ENCODE measurements around the gene ARHGAP23. TPM values are rescaled to one million over a fixed set of nuclear protein-coding genes. Genes with fewer than 3 reads are reported as not detected.

The ARHGAP23 gene
- total and polyA plus RNA-seq, 4 donors = 18.3 to 91.7 (median 39.2) TPM

- peaks cover 4 to 51% (median 19%) of the 10 kb centered on the region in 5 donors for H3K4me1 ChIP-seq (ENCODE audit: control insufficient read depth in 5 of 5, insufficient read depth in 5 of 5, low read length in 5 of 5)
- H3K27me3 ChIP-seq (ENCODE audit: control insufficient read depth in 3 of 3, insufficient read depth in 3 of 3, low read length in 2 of 3) = no peaks in the 10 kb centered on the region
- H3K9ac ChIP-seq (ENCODE audit: insufficient read depth in 1 of 2, low read length in 2 of 2) = no peak overlapping the region
- no peak for TF ChIP-seq CTCF (IDR thresholded peaks at IDR 0.05; ENCODE audit: control extremely low read depth, extremely low read depth)
- no peaks in the 10 kb centered on the region for H3K9me3 ChIP-seq (ENCODE audit: control insufficient read depth in 4 of 4, insufficient read depth in 3 of 4, low read length in 3 of 4)
- WGBS, 2 donors = 23 to 29% methylated on average over 7 to 9 of the region's 9 CpGs
- no peaks in the 10 kb centered on the region for H3K36me3 ChIP-seq (ENCODE audit: control insufficient read depth in 4 of 4, insufficient read depth in 4 of 4, low read length in 4 of 4)
- DNase-seq (peak in 1 of 3 donors; percentile 26), ATAC-seq (ENCODE audit: insufficient read depth, low FRiP score) (no peak)
- H3K4me3 ChIP-seq = no peak overlapping the region
- peak overlapping the region; percentile 27 to 63 for H3K27ac ChIP-seq (ENCODE audit: low read depth in 1 of 2, low read length in 1 of 2)
These were observed 2.5 kb upstream of the ARHGAP23 start for GRCh38 chr17:38425744-38426143.

GRCh38 chr17:38426441-38426840 lies 1.8 kb upstream of the ARHGAP23 start:
- no peak for TF ChIP-seq CTCF (IDR thresholded peaks at IDR 0.05; ENCODE audit: control extremely low read depth, extremely low read depth)
- Histone ChIP-seq H3K9ac (ENCODE audit: insufficient read depth in 1 of 2, low read length in 2 of 2) (no peak overlapping the region), H3K4me3 (no peak overlapping the region), H3K4me1 (ENCODE audit: control insufficient read depth in 5 of 5, insufficient read depth in 5 of 5, low read length in 5 of 5) (peaks cover 4 to 44% (median 15%) of the 10 kb centered on the region in 5 donors), H3K9me3 (ENCODE audit: control insufficient read depth in 4 of 4, insufficient read depth in 3 of 4, low read length in 3 of 4) (no peaks in the 10 kb centered on the region), H3K36me3 (ENCODE audit: control insufficient read depth in 4 of 4, insufficient read depth in 4 of 4, low read length in 4 of 4) (no peaks in the 10 kb centered on the region), H3K27me3 (ENCODE audit: control insufficient read depth in 3 of 3, insufficient read depth in 3 of 3, low read length in 2 of 3) (no peaks in the 10 kb centered on the region), H3K27ac (ENCODE audit: low read depth in 1 of 2, low read length in 1 of 2) (peak overlapping the region in 1 of 2 donors; percentile 63)
- no peak for ATAC-seq (ENCODE audit: insufficient read depth, low FRiP score)
- no peak for DNase-seq

DNA sequence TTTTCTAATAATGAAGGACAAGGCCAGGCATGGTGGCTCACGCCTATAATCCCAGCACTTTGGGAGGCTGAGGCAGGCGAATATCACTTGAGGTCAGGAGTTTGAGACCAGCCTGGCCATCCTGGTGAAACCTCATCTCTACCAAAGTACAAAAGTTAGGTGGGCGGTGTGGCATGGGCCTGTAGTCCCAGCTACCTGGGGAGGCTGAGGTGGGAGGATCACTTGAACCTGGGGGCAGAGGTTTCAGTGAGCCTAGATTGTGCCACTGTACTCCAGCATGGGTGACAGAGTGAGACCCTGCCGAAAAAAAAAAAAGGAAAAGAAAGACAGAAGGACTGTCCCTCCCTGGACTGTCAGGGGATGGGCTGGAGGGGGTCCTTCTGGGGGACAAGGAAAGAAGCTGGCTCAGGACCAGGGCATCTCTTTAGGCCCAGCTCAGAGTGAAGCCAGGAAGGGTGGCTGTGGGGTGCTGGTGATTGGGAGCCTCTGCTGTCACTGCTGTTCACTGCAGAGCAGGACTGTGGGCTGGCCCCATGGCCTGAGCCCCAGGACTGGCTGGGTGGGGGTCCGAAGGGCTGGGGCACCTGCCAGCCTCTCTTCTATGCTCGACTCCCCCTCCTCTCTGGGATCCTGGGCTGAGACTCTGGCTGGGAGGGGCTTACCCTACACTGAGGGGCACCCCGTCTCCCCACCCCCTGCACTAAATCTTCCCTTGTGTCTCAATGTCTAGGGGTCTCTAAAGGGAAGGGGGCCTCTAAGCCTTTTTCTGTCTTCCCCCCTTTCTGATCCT lies 909 bp upstream of the ARHGAP23 start:
- H3K9me3 ChIP-seq (ENCODE audit: control insufficient read depth in 4 of 4, insufficient read depth in 3 of 4, low read length in 3 of 4) = no peaks in the 10 kb centered on the region
- no peak overlapping the region for H3K4me3 ChIP-seq
- ATAC-seq (ENCODE audit: insufficient read depth, low FRiP score) = no peak
- DNase-seq = no peak
- peaks cover 4 to 34% (median 10%) of the 10 kb centered on the region in 5 donors for H3K4me1 ChIP-seq (ENCODE audit: control insufficient read depth in 5 of 5, insufficient read depth in 5 of 5, low read length in 5 of 5)
- TF ChIP-seq CTCF (IDR thresholded peaks at IDR 0.05; ENCODE audit: control extremely low read depth, extremely low read depth) = no peak
- peak overlapping the region in 1 of 2 donors; percentile 83 for H3K9ac ChIP-seq (ENCODE audit: insufficient read depth in 1 of 2, low read length in 2 of 2)
- 66 to 67% methylated on average over 6 to 7 of the region's 7 CpGs for WGBS, 2 donors
- peak overlapping the region; percentile 85 to 91 for H3K27ac ChIP-seq (ENCODE audit: low read depth in 1 of 2, low read length in 1 of 2)
- H3K27me3 ChIP-seq (ENCODE audit: control insufficient read depth in 3 of 3, insufficient read depth in 3 of 3, low read length in 2 of 3) = no peaks in the 10 kb centered on the region
- no peaks in the 10 kb centered on the region for H3K36me3 ChIP-seq (ENCODE audit: control insufficient read depth in 4 of 4, insufficient read depth in 4 of 4, low read length in 4 of 4)
